HepG2 (cell line): ENCODE measurements around the gene GPR158.

Experiments used
- MXI1 ChIP-seq: IDR thresholded peaks from 3 replicates; pipeline ENCODE4 v1.6.1; 2012; ENCODE audit warnings: low read depth, low read length, inconsistent platforms, borderline replicate concordance
- NCOA1 ChIP-seq: sonication (generic); formaldehyde crosslinking; IDR thresholded peaks from 2 replicates; pipeline ENCODE4 v1.9.0; 2021; ENCODE audit warnings: missing genetic modification reagents
- RFXANK ChIP-seq: IDR thresholded peaks from 2 replicates; pipeline ENCODE4 v1.6.1; 2016
- ZFP37 ChIP-seq: sonication (generic); formaldehyde crosslinking; IDR thresholded peaks from 2 replicates; pipeline ENCODE4 v1.4.0; 2020; ENCODE audit warnings: missing genetic modification reagents, borderline replicate concordance
- ZNF781 ChIP-seq: sonication (generic); formaldehyde crosslinking; IDR thresholded peaks from 2 replicates; pipeline ENCODE4 v1.5.1; 2020; ENCODE audit warnings: borderline replicate concordance, mild to moderate bottlenecking, missing genetic modification reagents; ENCODE audit errors: not compliant biosample characterization
- TF ChIP-seq, protein P1 (sequence below), 2 experiments: sonication (generic) in 1 of 2; formaldehyde crosslinking in 1 of 2; IDR thresholded peaks; 2 replicates each; pipeline versions ENCODE4 v1.5.1 to v1.6.1; 2011 to 2020; ENCODE audit warnings: borderline replicate concordance in 1 of 2, low read depth in 1 of 2, low read length in 1 of 2, mild to moderate bottlenecking in 1 of 2, missing genetic modification reagents in 1 of 2, moderate library complexity in 1 of 2
- TF ChIP-seq, protein P2 (sequence below): IDR thresholded peaks from 2 replicates; pipeline ENCODE4 v1.6.1; 2016; ENCODE audit warnings: missing compliant biosample characterization, missing genetic modification reagents, borderline replicate concordance
- TF ChIP-seq, protein P3 (sequence below): sonication (generic); formaldehyde crosslinking; IDR thresholded peaks from 2 replicates; pipeline ENCODE4 v1.5.1; 2020; ENCODE audit warnings: missing genetic modification reagents, mild to moderate bottlenecking, borderline replicate concordance

DNA sequence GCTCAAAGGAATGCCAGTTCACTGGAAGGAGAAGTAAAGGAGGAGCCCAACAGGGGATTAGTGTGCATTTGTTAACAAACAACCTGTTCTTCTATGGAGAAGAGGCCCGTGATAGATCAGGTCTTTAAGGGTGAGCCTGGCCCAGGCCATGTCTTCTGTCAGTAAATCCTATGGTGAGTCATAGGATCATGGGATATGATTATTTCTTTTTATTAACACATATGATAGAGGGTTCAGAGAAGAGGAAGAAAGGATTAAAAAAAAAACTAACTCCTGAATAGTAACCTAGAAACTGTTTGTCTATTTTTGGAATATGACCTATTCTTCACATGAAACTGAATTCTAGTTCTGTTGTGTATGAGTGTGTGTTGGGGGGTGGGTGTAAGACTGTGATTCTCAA, 70.4 kb downstream of the GPR158 start:
- TF ChIP-seq, protein P1, sequence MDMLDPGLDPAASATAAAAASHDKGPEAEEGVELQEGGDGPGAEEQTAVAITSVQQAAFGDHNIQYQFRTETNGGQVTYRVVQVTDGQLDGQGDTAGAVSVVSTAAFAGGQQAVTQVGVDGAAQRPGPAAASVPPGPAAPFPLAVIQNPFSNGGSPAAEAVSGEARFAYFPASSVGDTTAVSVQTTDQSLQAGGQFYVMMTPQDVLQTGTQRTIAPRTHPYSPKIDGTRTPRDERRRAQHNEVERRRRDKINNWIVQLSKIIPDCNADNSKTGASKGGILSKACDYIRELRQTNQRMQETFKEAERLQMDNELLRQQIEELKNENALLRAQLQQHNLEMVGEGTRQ (IDR thresholded peaks at IDR 0.05; ENCODE audit: low read depth, low read length), result no peak
- TF ChIP-seq, protein P1 (CRISPR knock-in tag; IDR thresholded peaks at IDR 0.05; ENCODE audit: borderline replicate concordance), result no peak
- no peak for TF ChIP-seq NCOA1 (CRISPR knock-in tag)
- TF ChIP-seq RFXANK, result no peak
- no peak for TF ChIP-seq ZNF781 (CRISPR knock-in tag)
- TF ChIP-seq ZFP37, result no peak
- TF ChIP-seq, protein P2, sequence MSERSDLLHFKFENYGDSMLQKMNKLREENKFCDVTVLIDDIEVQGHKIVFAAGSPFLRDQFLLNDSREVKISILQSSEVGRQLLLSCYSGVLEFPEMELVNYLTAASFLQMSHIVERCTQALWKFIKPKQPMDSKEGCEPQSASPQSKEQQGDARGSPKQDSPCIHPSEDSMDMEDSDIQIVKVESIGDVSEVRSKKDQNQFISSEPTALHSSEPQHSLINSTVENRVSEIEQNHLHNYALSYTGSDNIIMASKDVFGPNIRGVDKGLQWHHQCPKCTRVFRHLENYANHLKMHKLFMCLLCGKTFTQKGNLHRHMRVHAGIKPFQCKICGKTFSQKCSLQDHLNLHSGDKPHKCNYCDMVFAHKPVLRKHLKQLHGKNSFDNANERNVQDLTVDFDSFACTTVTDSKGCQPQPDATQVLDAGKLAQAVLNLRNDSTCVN (CRISPR knock-in tag), result no peak
- TF ChIP-seq, protein P3, sequence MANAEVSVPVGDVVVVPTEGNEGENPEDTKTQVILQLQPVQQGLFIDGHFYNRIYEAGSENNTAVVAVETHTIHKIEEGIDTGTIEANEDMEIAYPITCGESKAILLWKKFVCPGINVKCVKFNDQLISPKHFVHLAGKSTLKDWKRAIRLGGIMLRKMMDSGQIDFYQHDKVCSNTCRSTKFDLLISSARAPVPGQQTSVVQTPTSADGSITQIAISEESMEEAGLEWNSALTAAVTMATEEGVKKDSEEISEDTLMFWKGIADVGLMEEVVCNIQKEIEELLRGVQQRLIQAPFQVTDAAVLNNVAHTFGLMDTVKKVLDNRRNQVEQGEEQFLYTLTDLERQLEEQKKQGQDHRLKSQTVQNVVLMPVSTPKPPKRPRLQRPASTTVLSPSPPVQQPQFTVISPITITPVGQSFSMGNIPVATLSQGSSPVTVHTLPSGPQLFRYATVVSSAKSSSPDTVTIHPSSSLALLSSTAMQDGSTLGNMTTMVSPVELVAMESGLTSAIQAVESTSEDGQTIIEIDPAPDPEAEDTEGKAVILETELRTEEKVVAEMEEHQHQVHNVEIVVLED (CRISPR knock-in tag), result no peak
- no peak for TF ChIP-seq MXI1
